ENCODE results near the gene HAGHL. TPM values are rescaled to one million over a fixed set of nuclear protein-coding genes. Genes with fewer than 3 reads are reported as not detected.

HAGHL gene
- total RNA-seq, 2 donors from 2014 or later = 7.7 to 10.1 TPM

- Histone ChIP-seq H3K27me3 (replicated peaks; ENCODE audit: insufficient read depth) (no peaks in the 10 kb centered on the region), H3K4me1 (replicated peaks) (peaks cover 8% of the 10 kb centered on the region), H3K36me3 (peaks cover 0 to 14% of the 10 kb centered on the region in 2 donors), H3K4me3 (no peak overlapping the region), H3K27ac (no peak overlapping the region), H3K9me3 (no peaks in the 10 kb centered on the region)
- TF ChIP-seq POLR2AphosphoS5 (IDR thresholded peaks at IDR 0.05) (no peak), POLR2A (IDR thresholded peaks at IDR 0.05) (no peak), CTCF (IDR thresholded peaks at IDR 0.05) (no peak)
- intact Hi-C loops (cut with DNase I) = no loop called here
- no peak for DNase-seq (ENCODE audit: low spot score)
- WGBS = 86% methylated on average over 13 of the region's 13 CpGs
Measured at GRCh38 chr16:732936-733335, 6.0 kb downstream of the HAGHL start.

GRCh38 chr16:733382-734207 is 6.7 kb downstream of the HAGHL start:
- Histone ChIP-seq H3K4me3 (no peak overlapping the region), H3K9me3 (no peaks in the 10 kb centered on the region), H3K27me3 (replicated peaks; ENCODE audit: insufficient read depth) (no peaks in the 10 kb centered on the region), H3K4me1 (replicated peaks) (peaks cover 2% of the 10 kb centered on the region), H3K27ac (no peak overlapping the region), H3K36me3 (peaks cover 0 to 14% of the 10 kb centered on the region in 2 donors)
- TF ChIP-seq CTCF (IDR thresholded peaks at IDR 0.05) (peak in 1 of 4 experiments; percentile 13), POLR2A (IDR thresholded peaks at IDR 0.05) (no peak)
- intact Hi-C loops (cut with DNase I) = no loop called here
- WGBS = 82% methylated on average over 34 of the region's 34 CpGs
- DNase-seq (ENCODE audit: low spot score) = no peak

GRCh38 chr16:734208-734980 is 7.5 kb downstream of the HAGHL start:
- DNase-seq (ENCODE audit: low spot score) = no peak
- H3K27ac ChIP-seq = no peak overlapping the region
- no peaks in the 10 kb centered on the region for H3K27me3 ChIP-seq (replicated peaks; ENCODE audit: insufficient read depth)
- intact Hi-C loops (cut with DNase I) = no loop called here
- TF ChIP-seq POLR2A (IDR thresholded peaks at IDR 0.05) (no peak), CTCF (IDR thresholded peaks at IDR 0.05) (no peak), POLR2AphosphoS5 (IDR thresholded peaks at IDR 0.05) (no peak)
- H3K4me3 ChIP-seq = no peak overlapping the region
- 90% methylated on average over 49 of the region's 49 CpGs for WGBS
- H3K4me1 ChIP-seq (replicated peaks) = no peaks in the 10 kb centered on the region
- no peaks in the 10 kb centered on the region for H3K9me3 ChIP-seq
- H3K36me3 ChIP-seq = peaks cover 0 to 14% of the 10 kb centered on the region in 2 donors

GRCh38 chr16:734981-735881 is 8.3 kb downstream of the HAGHL start:
- no peaks in the 10 kb centered on the region for H3K9me3 ChIP-seq
- peaks cover 0 to 14% of the 10 kb centered on the region in 2 donors for H3K36me3 ChIP-seq
- DNase-seq (ENCODE audit: low spot score) = no peak
- intact Hi-C loops (cut with DNase I) = no loop called here
- H3K4me1 ChIP-seq (replicated peaks) = no peaks in the 10 kb centered on the region
- H3K27me3 ChIP-seq (replicated peaks; ENCODE audit: insufficient read depth) = no peaks in the 10 kb centered on the region
- 93% methylated on average over 25 of the region's 25 CpGs for WGBS
- no peak overlapping the region for H3K27ac ChIP-seq
- no peak overlapping the region for H3K4me3 ChIP-seq
- TF ChIP-seq CTCF (IDR thresholded peaks at IDR 0.05) (no peak), POLR2AphosphoS5 (IDR thresholded peaks at IDR 0.05) (no peak), POLR2A (IDR thresholded peaks at IDR 0.05) (no peak)

Measured in prostate gland (tissue), 2 donors.